ENCODE measurements around the gene PIWIL4. TPM values are rescaled to one million over a fixed set of nuclear protein-coding genes. Genes with fewer than 3 reads are reported as not detected.

The PIWIL4 gene
- total and polyA plus RNA-seq, 9 of the 15 experiments (the other 6 are each of a cell fraction or from before 2014, with no cell fraction given), result 6.3 to 17.0 (median 10.8) TPM

- no peak for TF ChIP-seq ZBTB12 (CRISPR knock-in tag; IDR thresholded peaks at IDR 0.05)
- TF ChIP-seq ZNF3 (CRISPR knock-in tag; IDR thresholded peaks at IDR 0.05), result no peak
- TF ChIP-seq SOX6 (IDR thresholded peaks at IDR 0.05), result no peak
- TF ChIP-seq ATF7 (IDR thresholded peaks at IDR 0.05), result no peak
- TF ChIP-seq YY1 (IDR thresholded peaks at IDR 0.05; ENCODE audit: borderline replicate concordance in 1 of 3, control insufficient read depth in 1 of 3, extremely low read depth in 1 of 3, insufficient read depth in 3 of 3, insufficient read length in 1 of 3, insufficient replicate concordance in 2 of 3, low read depth in 1 of 3, low read length in 2 of 3), result no peak
These were observed 63.1 kb downstream of the PIWIL4 start (continued) for GRCh38 chr11:94630221-94630620.

- H3K36me3 ChIP-seq (ENCODE audit: control insufficient read depth, insufficient read depth, low read length), result no peaks in the 10 kb centered on the region
- TF ChIP-seq CBFA2T3 (IDR thresholded peaks at IDR 0.05) (no peak), TBP (optimal IDR thresholded peaks at IDR 0.05; ENCODE audit: low read depth, low read length) (no peak), JUNB (CRISPR knock-in tag; conservative IDR thresholded peaks at IDR 0.05) (no peak), E4F1 (CRISPR knock-in tag; IDR thresholded peaks at IDR 0.05; ENCODE audit: borderline replicate concordance) (no peak), SP2 (IDR thresholded peaks at IDR 0.05; ENCODE audit: extremely low read depth, low read depth, low read length, poor library complexity, severe bottlenecking) (no peak), THRAP3 (IDR thresholded peaks at IDR 0.05; ENCODE audit: borderline replicate concordance) (no peak)
- TF ChIP-seq, protein P1, sequence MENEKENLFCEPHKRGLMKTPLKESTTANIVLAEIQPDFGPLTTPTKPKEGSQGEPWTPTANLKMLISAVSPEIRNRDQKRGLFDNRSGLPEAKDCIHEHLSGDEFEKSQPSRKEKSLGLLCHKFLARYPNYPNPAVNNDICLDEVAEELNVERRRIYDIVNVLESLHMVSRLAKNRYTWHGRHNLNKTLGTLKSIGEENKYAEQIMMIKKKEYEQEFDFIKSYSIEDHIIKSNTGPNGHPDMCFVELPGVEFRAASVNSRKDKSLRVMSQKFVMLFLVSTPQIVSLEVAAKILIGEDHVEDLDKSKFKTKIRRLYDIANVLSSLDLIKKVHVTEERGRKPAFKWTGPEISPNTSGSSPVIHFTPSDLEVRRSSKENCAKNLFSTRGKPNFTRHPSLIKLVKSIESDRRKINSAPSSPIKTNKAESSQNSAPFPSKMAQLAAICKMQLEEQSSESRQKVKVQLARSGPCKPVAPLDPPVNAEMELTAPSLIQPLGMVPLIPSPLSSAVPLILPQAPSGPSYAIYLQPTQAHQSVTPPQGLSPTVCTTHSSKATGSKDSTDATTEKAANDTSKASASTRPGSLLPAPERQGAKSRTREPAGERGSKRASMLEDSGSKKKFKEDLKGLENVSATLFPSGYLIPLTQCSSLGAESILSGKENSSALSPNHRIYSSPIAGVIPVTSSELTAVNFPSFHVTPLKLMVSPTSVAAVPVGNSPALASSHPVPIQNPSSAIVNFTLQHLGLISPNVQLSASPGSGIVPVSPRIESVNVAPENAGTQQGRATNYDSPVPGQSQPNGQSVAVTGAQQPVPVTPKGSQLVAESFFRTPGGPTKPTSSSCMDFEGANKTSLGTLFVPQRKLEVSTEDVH (IDR thresholded peaks at IDR 0.05; ENCODE audit: low read depth, partially characterized antibody), result no peak
- no TSS peak for BruUV-seq (replicated peaks)
- no peaks in the 10 kb centered on the region for H3K79me2 ChIP-seq (ENCODE audit: control insufficient read depth, insufficient read depth, low read length)
- H4K20me1 ChIP-seq (replicated peaks; ENCODE audit: control insufficient read depth, insufficient read depth, low read length), result no peaks in the 10 kb centered on the region
- ChIA-PET CTCF (ENCODE audit: low intra/inter-chr PET ratio) (no interaction called here), POLR2A (no interaction called here)
- no peak for ATAC-seq
- no peak overlapping the region for H3K27ac ChIP-seq (ENCODE audit: extremely low read depth, low read depth, low read length)
- no peak overlapping the region for H2AFZ ChIP-seq (ENCODE audit: low read depth, low read length)
- DNase-seq (ENCODE audit: extremely low read depth in 1 of 4, low spot score in 3 of 4), result no peak
- 0 out of 2 replicates have a peak, but pooled peaks cover 3% of the 10 kb centered on the region for H3K9me3 ChIP-seq (replicated peaks; ENCODE audit: control insufficient read depth, insufficient read depth, low read depth, low read length)
- intact Hi-C loops (cut with micrococcal nuclease) (no loop called here), in situ Hi-C loops (cut with MboI) (no loop called here)
- no peaks in the 10 kb centered on the region for H3K9me1 ChIP-seq (ENCODE audit: control insufficient read depth, insufficient read depth, low read length)
- H3K4me1 ChIP-seq (replicated peaks in 1 of 2; ENCODE audit: control insufficient read depth in 2 of 2, insufficient read depth in 2 of 2, low read length in 2 of 2), result peaks cover 0 to 15% of the 10 kb centered on the region in 2 experiments; a peak in 3 of 5 replicates
- H3K9ac ChIP-seq (ENCODE audit: insufficient read depth in 1 of 2, low read depth in 2 of 2, low read length in 2 of 2), result no peak overlapping the region
- H3K27me3 ChIP-seq (ENCODE audit: control insufficient read depth in 2 of 2, insufficient read depth in 2 of 2, low read length in 2 of 2), result no peaks in the 10 kb centered on the region
- no peak for FAIRE-seq
- no peak overlapping the region for H3K4me3 ChIP-seq
- WGBS (ENCODE audit: insufficient coverage, low coverage, missing lambda C conversion rate), result 2% methylated on average over 2 of the region's 2 CpGs
- no peak overlapping the region for H3K4me2 ChIP-seq (ENCODE audit: insufficient read depth, low read length)
These were observed 65.2 kb downstream of the PIWIL4 start for GRCh38 chr11:94632356-94632755.
